Measurements from ENCODE around the gene BCAR3.
A peak's percentile ranks its signal among the peaks of the same experiment; 100 is the strongest.

The BCAR3 gene

DNA sequence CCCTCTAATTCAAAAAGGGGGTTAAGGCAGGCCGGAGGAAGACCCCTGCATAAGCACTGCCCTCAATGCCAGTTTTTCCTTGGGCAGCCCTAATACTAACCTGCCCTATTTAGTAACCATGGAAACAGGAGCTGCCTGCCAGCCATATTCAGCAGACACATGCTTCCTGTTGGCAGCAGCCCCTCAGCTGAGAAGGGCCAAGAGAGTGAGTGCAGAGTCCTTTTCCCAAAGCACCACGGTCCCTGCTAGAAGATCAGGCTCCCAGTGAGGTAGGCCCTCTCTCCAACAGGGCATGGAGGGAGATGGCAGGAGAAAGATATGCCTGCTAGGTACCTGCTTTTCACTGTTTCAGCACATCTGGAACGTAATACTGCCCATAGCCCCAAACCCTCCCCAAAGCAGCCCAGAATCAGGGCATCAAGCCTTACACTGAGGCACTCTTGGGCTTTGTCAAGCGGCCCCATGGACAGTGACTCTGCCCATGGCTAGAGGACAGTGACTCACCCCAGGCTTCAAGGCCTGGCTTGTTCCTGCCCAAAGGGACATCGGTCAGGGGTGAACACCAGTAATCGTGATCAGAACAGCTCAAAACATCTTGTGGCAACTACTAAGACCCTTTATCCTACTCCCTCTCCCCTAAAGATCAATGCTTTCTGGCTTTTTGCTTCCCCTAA, 64.5 kb downstream of the BCAR3 start:
- DNase-seq (ENCODE audit: low read depth in 1 of 2, low spot score in 1 of 2), result no peak

DNA sequence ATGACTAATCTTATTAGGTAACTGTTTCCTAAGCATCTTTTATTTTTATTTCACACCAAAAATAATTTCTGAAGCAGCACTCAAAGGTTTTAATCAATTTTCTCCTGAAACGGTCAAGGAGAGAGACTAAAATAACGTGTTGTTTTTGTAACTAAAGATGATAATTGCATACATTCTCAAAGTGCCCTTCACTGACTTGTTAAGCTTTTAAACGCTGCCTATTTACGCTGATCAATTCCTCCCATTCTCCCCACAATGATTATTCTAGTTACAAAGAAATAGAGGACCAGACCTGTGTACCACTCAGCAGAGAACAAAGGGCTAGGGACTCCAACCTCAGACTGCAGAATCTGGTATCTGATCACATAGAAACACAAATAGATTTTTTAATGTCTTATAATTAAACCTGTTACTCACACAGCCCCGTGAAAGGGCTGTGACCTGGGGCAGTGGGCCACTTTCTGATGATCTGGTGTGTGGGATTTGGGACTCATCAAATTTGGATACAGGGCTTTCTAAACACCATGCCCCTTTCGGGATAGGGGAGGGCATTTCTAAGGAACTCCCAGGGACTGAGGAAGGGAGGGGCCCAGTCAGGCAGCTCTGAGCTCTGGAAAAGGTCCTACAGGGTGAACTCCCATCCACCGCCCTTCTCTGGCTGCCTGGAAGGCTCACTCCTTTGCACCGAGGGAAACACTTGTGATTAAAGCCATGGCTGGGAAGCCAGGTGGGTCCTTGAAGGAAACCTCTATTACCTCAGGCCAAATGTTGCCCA, 65.2 kb downstream of the BCAR3 start:
- DNase-seq (ENCODE audit: low read depth in 1 of 2, low spot score in 1 of 2), result no peak

DNA sequence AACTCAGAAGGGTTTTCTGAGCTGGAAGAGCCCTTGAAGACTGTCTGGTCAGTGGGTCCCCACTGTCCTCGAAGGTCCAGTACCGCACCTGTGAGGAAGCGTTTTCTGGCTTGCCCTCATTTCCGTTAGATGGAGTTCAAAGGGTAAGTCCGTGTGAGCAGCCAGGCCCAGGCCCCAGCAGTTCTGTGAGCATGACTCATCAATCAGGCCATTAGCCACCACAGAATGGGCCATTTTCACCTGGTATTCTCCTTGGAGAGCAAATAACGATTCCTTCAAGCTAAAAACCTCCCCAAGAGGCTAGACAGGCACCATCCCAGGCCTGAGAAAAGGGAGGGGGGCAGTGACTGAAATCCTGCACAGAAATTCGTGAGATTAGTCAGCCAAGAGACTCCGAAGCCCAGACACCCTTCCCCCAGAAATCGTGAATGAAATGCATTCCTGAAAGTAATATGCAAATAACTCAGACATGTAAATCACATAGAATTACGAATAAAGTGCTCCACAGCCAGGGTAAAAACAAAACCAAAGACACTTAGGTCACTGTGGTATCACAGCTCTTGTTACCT, 66.0 kb downstream of the BCAR3 start:
- DNase-seq (ENCODE audit: low read depth in 1 of 2, low spot score in 1 of 2), result peak in 1 of 2 donors; percentile 24

DNA sequence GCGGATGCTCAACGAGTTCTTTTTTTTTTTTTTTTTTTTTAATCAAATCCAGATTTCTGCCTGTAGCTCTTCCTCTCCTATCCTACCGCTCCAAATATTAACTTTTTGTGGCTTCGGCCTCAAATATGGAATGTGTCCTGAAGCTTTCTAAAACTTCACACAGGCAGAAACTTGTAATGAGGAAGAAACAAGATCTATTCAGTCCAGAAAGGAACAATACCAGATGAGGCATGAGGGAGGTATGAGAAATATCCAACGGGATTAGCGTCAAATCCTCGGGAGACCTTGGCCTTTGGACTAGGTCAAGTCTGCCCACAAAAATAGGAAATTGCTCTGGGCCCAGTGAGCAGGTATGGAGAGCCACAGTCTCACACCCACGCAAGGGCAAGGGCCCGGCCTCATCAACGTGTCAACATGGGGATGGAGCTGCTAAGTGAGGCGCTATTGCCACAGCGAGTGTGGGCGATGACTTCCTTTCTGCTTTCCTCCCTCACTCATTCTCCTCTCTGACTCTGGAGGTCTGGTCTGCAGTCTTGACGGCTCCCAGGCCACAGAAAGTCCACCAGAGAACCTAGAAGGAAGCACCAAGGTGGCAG, 66.6 kb downstream of the BCAR3 start:
- DNase-seq (ENCODE audit: low read depth in 1 of 2, low spot score in 1 of 2), result peak in 1 of 2 donors; percentile 32

DNA sequence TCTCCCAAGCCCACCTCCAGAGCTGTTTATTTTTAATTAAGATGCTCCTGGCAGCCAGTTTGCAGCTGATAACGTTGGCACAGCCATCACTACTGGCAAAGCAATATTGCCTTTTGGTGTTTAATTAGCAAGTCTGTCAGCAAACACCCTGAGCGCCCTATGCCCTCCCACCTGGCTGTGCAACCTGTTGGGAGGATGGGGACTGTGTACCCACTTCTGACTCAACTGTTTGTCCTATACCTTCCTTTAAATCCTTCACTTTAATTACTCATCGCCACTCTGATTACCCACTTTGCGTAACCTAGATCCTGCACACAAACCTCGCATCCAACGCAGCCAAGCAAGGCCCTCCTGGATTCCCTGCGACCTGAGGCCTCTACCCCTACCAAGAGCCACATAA, 67.1 kb downstream of the BCAR3 start:
- DNase-seq (ENCODE audit: low read depth in 1 of 2, low spot score in 1 of 2), result no peak

DNA sequence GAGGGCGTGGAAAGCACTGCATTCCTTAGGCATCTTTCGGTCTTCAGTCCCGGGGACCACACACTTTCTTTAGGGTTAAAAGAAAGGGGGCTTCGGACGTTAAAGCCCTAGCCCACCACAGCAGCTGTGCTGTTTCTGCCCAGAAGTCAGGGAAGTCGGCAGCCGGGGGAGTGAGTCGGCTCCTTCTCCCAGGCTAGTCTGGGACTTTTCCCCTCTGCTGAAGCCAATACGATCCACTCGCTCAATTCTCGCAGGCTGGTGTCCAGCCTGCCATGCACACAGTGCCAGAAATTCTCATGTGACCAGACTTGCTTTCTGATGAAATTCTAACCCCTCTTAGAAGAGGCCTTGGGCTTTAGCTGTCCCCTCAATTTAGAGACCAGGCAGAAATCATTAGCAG, 67.7 kb downstream of the BCAR3 start:
- DNase-seq (ENCODE audit: low read depth in 1 of 2, low spot score in 1 of 2), result no peak

DNA sequence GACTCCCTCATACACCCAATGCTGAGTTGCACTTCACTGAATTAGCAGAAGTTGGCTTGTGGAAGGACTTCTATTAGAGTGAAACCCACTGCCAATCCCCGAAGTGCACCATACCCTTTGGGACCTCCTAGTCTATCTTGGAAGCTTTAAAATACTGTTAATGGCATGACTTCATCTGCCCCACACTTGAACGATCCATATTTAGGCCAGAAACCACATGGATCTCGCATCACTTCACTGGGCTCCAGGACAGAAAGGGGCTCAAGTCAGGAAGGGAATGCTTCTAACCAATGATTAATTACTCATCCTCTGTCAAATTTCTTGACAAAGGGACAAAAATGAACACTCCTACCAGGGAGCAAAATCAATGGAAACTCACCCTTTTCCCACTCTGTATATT, 69.1 kb downstream of the BCAR3 start:
- no peak for DNase-seq (ENCODE audit: low read depth in 1 of 2, low spot score in 1 of 2)

DNA sequence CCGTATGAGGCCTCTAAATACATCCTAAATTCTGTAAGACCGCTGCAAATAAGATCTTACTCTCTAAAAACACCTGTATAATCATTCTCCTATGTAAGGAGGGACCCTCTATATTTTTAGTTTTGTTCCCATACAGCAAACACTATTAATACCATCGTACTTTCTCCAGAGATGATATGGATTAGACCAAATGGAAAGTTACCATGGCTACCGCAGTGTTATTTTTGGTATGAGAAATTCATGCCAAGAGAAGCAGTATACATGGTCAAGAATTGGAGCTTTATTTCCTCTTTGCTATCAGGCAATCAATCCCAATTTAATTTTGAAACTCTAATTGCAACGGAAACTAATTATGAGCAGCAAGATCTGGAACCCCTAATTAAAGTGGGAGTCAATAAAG, 70.0 kb downstream of the BCAR3 start:
- no peak for DNase-seq (ENCODE audit: low read depth in 1 of 2, low spot score in 1 of 2)

DNA sequence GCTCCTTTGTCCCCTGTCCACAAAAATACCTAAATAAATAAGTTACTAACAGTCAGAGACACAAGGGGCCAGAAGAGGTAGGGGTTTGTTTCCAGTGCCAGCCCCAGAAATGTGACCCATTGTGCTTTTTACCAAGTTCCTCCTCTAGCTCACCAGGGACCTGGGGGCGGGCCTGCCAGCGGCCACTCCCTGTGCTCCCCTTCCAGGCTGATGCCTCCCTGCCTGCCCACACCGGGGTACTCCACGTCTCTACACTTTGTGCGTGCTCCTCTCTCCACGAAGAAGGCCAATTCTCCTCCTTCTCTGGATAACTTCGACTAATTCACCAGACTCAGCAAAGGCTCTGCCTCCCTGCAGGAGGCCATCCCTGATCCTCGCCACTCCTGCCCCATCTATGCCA, 72.1 kb downstream of the BCAR3 start:
- no peak for DNase-seq (ENCODE audit: low read depth in 1 of 2, low spot score in 1 of 2)

DNA sequence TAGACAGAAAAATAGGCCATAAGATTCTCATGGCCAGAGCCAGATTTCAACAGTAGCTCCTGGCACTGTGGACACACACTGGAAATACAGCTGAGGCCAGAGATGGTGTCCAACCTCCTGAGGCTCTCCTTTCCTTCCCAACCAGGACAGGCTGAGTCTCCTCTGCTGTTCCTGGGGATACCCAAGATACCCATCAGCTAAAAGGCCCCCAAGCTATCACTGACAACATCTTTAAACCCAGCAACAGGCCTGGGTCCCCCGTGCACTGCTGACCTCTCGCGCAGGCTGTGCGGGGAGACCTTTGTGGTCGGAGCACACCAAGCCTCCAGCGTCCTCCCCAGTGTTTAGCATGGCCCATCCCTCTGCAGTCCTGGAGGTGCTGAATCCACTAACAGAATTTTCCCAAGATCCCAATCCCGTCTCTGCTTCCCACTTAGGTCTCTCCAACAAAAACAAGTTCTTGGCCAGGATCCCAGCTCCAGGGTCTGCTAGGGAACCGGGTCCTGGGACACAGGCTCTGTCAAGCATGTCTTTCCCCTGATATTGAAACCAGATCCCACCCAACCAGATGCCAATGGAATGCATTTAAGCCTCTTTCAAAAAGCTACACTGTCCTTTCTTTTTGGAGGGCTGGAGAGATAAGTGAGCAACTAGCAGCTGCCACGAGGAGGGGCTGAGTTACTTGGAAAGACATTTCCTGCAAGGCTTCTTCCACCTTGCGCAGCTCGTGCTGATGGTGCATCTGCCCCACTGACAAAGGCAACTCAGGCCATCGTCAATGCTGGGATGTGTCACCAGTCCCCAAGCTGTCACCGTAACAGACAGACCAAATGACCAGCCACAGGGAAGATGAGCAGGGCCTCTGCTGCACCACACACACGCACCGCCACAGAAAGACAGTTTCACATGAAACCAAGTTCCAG, 73.2 kb downstream of the BCAR3 start:
- DNase-seq (ENCODE audit: low read depth in 1 of 2, low spot score in 1 of 2), result no peak

DNA sequence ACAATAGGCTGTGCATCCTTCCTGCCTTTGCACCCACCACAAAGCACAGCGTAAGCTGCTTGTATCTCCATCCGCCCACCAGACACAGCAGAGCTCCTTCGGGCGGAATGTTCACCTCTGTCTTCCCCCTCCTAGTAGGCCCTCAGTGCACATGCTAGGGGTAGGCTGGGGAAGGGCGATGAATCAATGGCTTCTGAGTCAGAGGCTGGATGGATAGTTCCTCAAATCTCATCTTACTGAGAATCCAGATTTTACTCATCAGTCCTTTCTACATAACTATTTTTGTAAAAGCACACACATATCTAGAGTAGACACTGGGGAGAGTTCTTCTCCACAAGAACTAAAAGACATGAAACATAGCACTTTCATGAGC, 73.8 kb downstream of the BCAR3 start:
- DNase-seq (ENCODE audit: low read depth in 1 of 2, low spot score in 1 of 2), result peak in 1 of 2 donors; percentile 17

DNA sequence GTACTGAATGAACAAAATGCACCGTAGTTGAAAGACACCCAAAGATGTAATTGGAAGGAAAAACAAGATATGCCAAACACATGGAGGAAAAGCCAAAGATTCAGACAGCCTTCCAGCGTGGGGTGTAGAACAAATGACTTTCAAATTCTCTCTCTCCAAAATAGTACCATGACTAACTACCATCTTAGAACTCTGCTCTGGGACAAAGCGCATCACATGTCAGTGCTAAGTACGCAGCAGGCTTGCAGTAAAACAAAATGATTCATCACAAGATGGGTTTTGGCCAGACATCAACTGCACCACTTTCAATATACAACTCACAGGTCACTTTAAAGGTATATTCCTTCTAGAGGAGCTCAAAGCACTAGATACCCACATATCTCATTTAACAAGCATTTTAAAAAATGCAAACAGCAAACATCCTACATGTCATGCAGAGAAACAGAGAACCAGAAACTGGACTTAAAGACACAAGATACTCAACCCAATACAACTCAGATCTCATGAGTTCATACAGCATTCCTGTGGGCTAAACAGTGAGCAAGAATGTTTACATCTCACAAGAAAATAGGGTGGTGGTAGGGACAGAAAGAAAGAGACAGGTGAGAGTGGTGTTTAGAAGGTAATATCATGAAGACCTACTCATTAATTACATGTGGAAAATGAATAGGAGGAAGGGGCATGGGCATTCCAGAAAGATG, 75.7 kb downstream of the BCAR3 start:
- no peak for DNase-seq (ENCODE audit: low read depth in 1 of 2, low spot score in 1 of 2)

DNA sequence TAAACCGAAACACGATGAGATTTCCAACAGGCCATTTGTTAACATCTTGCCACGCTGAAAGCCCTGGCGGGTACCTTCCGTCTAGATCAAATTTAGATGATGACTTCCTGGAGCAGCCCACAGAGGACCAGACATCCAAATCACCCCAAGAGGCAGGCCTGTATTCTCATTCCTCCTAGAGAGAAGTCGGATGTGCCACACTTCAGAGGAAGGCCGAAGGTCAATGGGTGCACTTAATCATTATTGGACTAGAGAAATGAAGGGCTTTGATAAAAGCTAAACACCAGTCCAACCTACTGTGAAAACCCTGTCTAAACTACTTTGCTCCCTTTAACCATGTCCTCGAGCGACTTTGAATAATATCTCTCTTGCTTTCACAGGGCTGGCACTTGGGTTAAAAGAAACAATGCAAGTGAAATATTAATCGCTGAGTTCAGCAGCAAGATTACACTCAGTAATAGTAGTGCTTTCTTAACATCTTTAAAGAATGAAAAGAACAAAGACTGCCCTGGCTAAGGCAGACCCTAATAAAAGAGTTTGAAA, 76.5 kb downstream of the BCAR3 start:
- no peak for DNase-seq (ENCODE audit: low read depth in 1 of 2, low spot score in 1 of 2)

DNA sequence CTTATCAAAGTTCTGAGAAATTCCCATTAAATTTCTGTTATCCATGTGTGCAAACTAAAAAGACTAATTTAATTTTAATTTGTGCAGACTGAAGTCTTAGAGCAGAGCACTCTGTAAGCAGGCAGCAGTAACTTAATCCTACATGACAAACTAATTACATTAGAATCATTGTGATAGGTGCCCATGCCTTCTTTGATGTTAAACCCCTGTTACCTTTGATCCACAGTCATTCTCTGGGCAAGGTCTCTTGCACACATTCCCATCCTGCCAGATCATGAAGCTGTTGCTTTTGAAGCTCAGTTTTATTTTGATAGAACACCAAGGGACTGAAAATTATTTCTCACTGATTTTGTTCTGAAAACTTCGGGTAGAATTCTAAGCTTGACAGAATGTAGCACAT, 77.2 kb downstream of the BCAR3 start:
- DNase-seq (ENCODE audit: low read depth in 1 of 2, low spot score in 1 of 2), result no peak

DNA sequence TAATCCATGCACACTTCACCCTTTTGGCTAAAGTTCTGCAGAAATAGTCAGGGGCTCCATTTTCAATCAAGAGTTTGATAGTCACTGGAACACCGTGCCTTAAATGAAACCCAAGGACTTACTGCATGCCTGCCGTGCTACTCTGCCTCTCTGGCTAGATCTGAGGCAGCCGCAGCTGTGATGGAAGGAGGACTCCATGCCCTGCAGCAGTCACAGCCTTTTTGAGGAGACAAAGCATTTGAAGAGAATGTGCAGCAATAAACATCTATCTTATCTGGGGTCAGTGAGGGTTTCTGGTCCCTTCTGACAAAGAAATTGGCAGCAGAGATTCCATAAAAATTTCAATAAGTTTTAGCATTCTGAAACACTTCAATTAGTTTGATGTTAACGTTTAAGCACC, 78.0 kb downstream of the BCAR3 start:
- no peak for DNase-seq (ENCODE audit: low read depth in 1 of 2, low spot score in 1 of 2)

DNA sequence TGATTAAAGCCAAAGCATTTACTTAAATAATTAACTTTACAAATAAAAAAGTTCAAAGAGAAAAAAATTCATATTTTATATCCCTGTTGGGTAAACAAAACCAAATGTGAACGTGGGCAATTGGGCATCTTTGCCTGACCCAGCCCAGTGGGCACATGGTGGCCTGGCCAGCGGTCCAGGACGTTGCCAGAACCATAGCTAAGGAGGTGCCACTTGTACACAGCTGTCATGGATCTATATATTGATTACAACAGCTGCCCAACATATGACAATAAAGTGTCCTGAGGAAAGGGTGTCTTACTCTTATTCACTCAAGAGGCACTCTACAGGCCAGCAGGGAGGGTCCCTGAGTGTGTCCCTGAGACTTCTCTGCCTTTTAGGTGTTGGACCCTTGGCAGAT, 78.5 kb downstream of the BCAR3 start:
- DNase-seq (ENCODE audit: low read depth in 1 of 2, low spot score in 1 of 2), result no peak

DNA sequence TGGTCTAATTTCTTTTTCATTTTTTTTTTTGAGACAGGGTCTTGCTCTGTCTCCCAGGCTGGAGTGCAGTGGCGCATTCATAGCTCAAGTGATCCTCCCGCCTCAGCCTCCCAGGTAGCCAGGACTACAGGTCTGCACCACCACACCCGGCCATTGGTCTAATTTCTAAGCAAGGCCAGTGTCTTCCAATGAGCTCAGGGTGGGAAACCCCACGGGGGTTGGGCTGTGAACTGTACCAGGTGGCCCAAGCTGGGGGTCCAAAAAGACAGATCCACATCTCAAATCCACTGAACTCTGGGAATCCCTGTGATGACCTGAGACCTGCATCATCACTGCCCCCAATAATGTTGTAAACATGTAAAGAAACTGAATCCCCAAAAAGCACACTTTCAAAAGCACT, 79.5 kb downstream of the BCAR3 start:
- DNase-seq (ENCODE audit: low read depth in 1 of 2, low spot score in 1 of 2), result no peak

DNA sequence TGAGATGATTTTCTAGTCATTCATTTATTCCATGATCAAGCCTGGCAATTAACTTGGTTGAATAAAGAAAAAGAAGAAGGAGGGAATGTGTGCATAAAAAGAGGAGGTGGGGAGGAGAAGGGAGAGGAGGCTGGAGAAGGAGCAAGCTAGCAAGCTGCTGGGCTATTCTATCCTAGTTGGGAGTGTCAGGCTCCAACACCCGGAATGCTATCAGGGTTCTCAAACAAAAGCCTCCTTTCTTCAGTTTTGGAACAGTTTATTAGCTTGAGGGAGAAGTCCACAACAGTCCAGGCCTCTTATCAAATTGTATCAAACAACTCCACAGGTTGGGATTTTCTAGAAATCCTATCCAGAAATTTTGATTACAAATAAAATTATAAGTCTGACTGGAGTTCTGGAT, 80.0 kb downstream of the BCAR3 start:
- DNase-seq (ENCODE audit: low read depth in 1 of 2, low spot score in 1 of 2), result no peak

DNA sequence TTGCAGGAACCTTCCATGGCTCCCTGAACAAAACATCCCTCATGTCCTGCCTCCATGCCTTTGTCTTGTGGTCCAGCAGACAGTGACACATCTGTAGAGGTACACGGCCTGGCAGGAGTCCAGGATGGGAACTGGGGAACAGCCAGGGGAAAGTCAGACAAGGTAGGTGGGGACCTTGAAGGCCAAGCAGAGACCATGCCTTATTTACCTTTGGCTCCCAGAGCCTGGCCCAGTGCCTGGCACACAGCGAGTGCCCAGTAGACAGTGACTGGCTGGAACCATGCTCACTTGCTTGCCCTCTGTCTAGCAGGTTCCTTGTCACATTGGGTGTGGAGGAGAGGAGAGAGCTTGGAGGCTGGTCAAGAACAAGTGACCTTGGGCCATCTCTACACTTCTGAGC, 81.0 kb downstream of the BCAR3 start:
- DNase-seq (ENCODE audit: low read depth in 1 of 2, low spot score in 1 of 2), result no peak

DNA sequence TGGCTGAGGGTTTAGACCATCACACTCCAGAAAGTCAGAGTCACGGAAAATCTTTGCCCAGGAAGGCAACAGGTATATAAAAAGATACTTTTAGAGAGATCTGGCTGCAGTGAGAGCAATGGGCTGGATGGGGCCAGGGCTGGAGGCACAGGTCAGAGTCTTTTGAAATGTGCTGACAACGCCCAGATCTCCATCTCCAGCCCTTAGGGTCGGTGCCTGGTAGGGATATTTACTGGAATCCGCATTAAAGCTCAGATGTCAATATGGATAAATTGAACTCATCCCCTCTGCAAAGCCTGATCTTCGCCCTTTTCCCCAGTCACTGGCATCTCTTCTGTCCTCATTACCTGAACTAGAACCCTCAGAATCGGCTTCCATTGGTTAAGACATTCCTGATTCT, 82.2 kb downstream of the BCAR3 start:
- no peak for DNase-seq (ENCODE audit: low read depth in 1 of 2, low spot score in 1 of 2)

Data from activated T-helper 1 cell treated with anti-CD3 and anti-CD28 coated beads, Interleukin-2, amount 50 U/mL, for 16 hours (primary cell).